ENCODE data around the gene ARF3. TPM values are rescaled to one million over a fixed set of nuclear protein-coding genes. Genes with fewer than 3 reads are reported as not detected.

The ARF3 gene
- total RNA-seq (2014; rRNA removed; shearing (Covaris generic)) (55.3 and 87.7 TPM in 2 replicates), polyA plus RNA-seq (2016; fragmentation: Nextera tagmentation; extraction: Ambion mirVana) (65.0 and 71.7 TPM in 2 replicates)

DNA sequence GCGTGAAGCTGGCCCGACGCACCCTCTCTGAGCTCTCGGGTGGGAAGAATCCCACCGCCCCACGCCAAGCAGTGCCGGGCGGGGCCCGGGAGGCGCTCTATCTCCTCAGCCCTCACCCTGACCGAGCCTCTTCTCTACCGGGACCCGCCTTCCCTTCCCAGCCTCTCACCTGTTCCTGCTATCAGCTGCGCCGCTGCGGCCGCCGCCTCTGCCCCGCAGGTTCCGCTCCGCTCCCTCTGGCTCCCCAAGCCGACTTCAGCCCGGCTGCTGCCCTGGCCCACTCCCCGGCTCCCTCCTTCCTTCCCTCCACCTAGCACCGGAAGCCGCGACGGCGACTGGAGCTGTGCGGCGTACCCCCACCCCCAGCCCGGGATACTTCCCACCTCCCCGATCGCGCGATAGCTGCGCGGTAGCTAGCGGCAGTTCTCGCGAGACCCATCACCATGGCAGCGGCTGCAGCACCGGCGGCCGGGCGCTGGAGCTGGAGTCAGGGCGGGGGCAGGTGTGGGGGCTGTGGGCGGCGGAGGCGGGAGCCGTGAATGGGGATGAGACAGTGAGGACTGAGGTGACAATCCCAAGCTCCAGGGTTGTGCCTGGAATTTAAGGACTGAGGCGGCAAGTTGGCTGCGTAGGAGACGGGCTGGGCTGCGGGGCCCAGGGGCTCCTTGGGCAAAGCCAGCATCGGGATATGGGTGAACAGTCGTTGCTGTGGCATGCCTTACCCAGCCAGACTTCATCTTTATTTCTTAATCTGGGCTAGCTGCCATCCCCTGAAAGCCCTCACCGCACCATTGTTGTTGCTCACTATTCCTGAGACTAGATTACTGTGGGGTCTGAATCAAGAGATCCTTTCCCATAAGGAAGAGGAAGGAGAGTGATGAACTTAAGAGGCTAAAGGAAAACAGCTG, at the start of gene ARF3:
Gene ARF3, minus strand, starts transcription at position 347 of the 908 bp plus-strand sequence. CDS start 16,392 bp downstream, outside the sequence.
- in situ Hi-C loops (cut with MboI) = no loop called here
- Histone ChIP-seq H3K4me1 (ENCODE audit: insufficient read depth) (peaks cover 18% of the 10 kb centered on the region), H4K20me1 (ENCODE audit: insufficient read depth) (peaks cover 20% of the 10 kb centered on the region; the same call in 1 of the 2 replicates), H3K4me2 (ENCODE audit: unreplicated experiment) (peak within 1 kb of the TSS; percentile 99), H2AFZ (peak within 1 kb of the TSS; percentile 87), H3K9me3 (ENCODE audit: low read depth) (no peaks in the 10 kb centered on the region), H3K27ac (peak within 1 kb of the TSS; percentile 85), H3K4me3 (peak within 1 kb of the TSS; percentile 99), H3K9me2 (ENCODE audit: insufficient read depth) (no peaks in the 10 kb centered on the region), H3K36me3 (ENCODE audit: low read depth) (peaks cover 8% of the 10 kb centered on the region; the same call in 1 of the 2 replicates), H3K9ac (peak within 1 kb of the TSS; percentile 90), H3F3A (ENCODE audit: insufficient read depth) (peaks cover 10% of the 10 kb centered on the region; the same call in 1 of the 2 replicates), H3K79me2 (ENCODE audit: insufficient read depth) (peaks cover 49% of the 10 kb centered on the region), H3K27me3 (replicated peaks; ENCODE audit: insufficient read depth) (no peaks in the 10 kb centered on the region)
- WGBS, 2 experiments (ENCODE audit: low coverage in 1 of 2, low lambda C conversion rate in 2 of 2, missing lambda C conversion rate in 2 of 2) = 0 to 1% methylated on average over 48 to 56 of the region's 58 CpGs
- peak; percentile 98 for DNase-seq
- TF ChIP-seq EZH2phosphoT487 (IDR thresholded peaks at IDR 0.05; ENCODE audit: insufficient read depth, low read depth) (no peak), EZH2 (IDR thresholded peaks at IDR 0.05; ENCODE audit: insufficient read depth, poor library complexity, severe bottlenecking) (no peak)

DNA sequence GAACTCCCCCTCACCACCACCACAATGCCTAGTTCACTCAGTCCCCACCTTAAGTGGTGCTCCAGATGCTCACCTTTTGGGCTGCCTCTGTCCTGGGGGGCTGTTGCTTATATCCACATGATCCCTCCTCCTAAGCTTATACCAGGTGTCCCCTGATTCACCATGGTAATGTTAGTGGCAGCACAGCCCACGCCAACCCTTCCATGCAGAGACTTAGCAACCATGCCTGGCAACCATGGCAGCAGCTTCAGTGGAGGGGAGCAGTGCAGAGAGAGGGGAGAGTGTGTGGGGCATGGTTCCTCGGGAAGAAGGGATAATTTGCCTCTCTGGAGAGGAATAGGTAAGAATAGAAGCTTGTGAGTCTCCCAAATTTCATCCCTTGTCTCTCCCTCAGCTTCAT, 43.1 kb upstream of the ARF3 start:
- DNase-seq = no peak
- no peaks in the 10 kb centered on the region for H4K20me1 ChIP-seq (ENCODE audit: insufficient read depth)
- no peak overlapping the region for H3K4me3 ChIP-seq
- H3K79me2 ChIP-seq (ENCODE audit: insufficient read depth) = no peaks in the 10 kb centered on the region
- peak overlapping the region; percentile 42; the same call in 1 of the 2 replicates for H3K9ac ChIP-seq
- H3K36me3 ChIP-seq (ENCODE audit: low read depth) = peaks cover 15% of the 10 kb centered on the region; the same call in 1 of the 2 replicates
- H3K4me2 ChIP-seq (ENCODE audit: unreplicated experiment) = peak overlapping the region; percentile 73
- WGBS, 2 experiments (ENCODE audit: low coverage in 1 of 2, low lambda C conversion rate in 2 of 2, missing lambda C conversion rate in 2 of 2) = 94 to 96% methylated on average over 2 of the region's 2 CpGs
- peaks cover 12% of the 10 kb centered on the region for H3K4me1 ChIP-seq (ENCODE audit: insufficient read depth)
- no peaks in the 10 kb centered on the region for H3K9me3 ChIP-seq (ENCODE audit: low read depth)
- in situ Hi-C loops (cut with MboI) = no loop called here
- 0 out of 2 replicates have a peak, but pooled peaks cover 5% of the 10 kb centered on the region for H3F3A ChIP-seq (ENCODE audit: insufficient read depth)
- TF ChIP-seq EZH2 (IDR thresholded peaks at IDR 0.05; ENCODE audit: insufficient read depth, poor library complexity, severe bottlenecking) (no peak), EZH2phosphoT487 (IDR thresholded peaks at IDR 0.05; ENCODE audit: insufficient read depth, low read depth) (no peak)
- no peak overlapping the region for H3K27ac ChIP-seq
- no peaks in the 10 kb centered on the region for H3K9me2 ChIP-seq (ENCODE audit: insufficient read depth)
- H3K27me3 ChIP-seq (replicated peaks; ENCODE audit: insufficient read depth) = no peaks in the 10 kb centered on the region
- no peak overlapping the region for H2AFZ ChIP-seq

DNA sequence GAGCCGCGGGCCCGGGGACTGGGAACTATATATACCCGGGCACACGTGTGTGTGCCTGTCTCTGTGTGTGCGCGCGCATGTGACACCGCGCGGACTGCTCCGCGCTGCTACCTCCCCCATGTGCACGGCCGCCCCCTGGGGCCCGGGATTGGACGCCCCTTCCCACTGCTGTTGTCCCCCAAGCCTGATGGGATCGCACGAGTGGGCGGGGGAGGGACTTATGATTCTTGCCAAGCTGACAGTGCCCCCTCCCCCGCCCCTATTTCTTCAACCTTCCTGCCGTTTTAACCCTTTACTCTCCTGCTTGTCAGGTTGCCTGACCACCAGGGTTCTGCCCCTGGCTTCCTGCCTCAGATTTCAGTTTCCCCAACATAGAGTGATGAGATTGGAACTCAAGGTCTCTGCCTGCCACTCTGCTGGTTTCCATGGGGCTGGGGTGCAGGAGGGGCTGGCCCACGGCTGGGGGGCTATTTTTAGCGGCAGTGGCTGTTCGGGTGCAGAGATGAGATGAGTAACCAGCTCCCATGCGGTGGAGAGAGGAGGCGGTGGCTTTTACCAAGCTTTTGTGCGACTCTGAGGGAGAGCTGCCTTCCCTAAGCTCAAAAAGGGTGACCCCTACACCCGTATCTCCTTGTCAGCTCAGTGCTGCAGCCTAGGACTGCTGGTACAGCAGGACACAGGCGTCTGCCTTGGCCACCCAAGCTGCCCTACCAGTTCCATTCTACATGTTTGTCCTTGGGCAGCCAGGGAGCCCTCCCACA, 42.3 kb upstream of the ARF3 start, which contains the start of gene DDN:
Gene DDN, minus strand, starts transcription at position 5 of the 761 bp plus-strand sequence. CDS start 88 bp downstream, outside the sequence.
- 0 out of 2 replicates have a peak, but pooled peaks cover 5% of the 10 kb centered on the region for H3F3A ChIP-seq (ENCODE audit: insufficient read depth)
- H3K9me2 ChIP-seq (ENCODE audit: insufficient read depth) = no peaks in the 10 kb centered on the region
- peaks cover 8% of the 10 kb centered on the region; the same call in 1 of the 2 replicates for H3K36me3 ChIP-seq (ENCODE audit: low read depth)
- H3K4me2 ChIP-seq (ENCODE audit: unreplicated experiment) = peak within 1 kb of the TSS; percentile 73
- H3K4me1 ChIP-seq (ENCODE audit: insufficient read depth) = peaks cover 12% of the 10 kb centered on the region
- no peak within 1 kb of the TSS for H3K27ac ChIP-seq
- H3K79me2 ChIP-seq (ENCODE audit: insufficient read depth) = no peaks in the 10 kb centered on the region
- H3K27me3 ChIP-seq (replicated peaks; ENCODE audit: insufficient read depth) = no peaks in the 10 kb centered on the region
- H3K9ac ChIP-seq = peak within 1 kb of the TSS; percentile 42
- peak; percentile 78 for DNase-seq
- in situ Hi-C loops (cut with MboI) = no loop called here
- no peaks in the 10 kb centered on the region for H3K9me3 ChIP-seq (ENCODE audit: low read depth)
- WGBS, 2 experiments (ENCODE audit: low coverage in 1 of 2, low lambda C conversion rate in 2 of 2, missing lambda C conversion rate in 2 of 2) = 2% methylated on average over 29 to 30 of the region's 30 CpGs
- H4K20me1 ChIP-seq (ENCODE audit: insufficient read depth) = no peaks in the 10 kb centered on the region
- peak within 1 kb of the TSS; percentile 60 for H3K4me3 ChIP-seq
- peak within 1 kb of the TSS; percentile 41 for H2AFZ ChIP-seq
- TF ChIP-seq EZH2phosphoT487 (IDR thresholded peaks at IDR 0.05; ENCODE audit: insufficient read depth, low read depth) (no peak), EZH2 (IDR thresholded peaks at IDR 0.05; ENCODE audit: insufficient read depth, poor library complexity, severe bottlenecking) (no peak)

Measured in GM23248 (cell line).